WTC11 (cell line): ENCODE measurements around the gene IRF8. TPM values are rescaled to one million over a fixed set of nuclear protein-coding genes. Genes with fewer than 3 reads are reported as not detected.

Experiments
- ATAC-seq: fragments of 200-7000 bp; cut with Tn5 transposase; 2 replicates; pipeline ENCODE4 v1.10.0; 2021; ENCODE audit warnings: mild to moderate bottlenecking, moderate library complexity
- CTCF ChIA-PET: fragments of 300-600 bp; sonication (Branson Sonifier 250); formaldehyde crosslinking; loops from one replicate; lab custom pipeline; 2021; ENCODE audit warnings: antibody characterized with exemption; lab: Charles Lee
- POLR2A ChIA-PET: fragments of 350-600 bp; sonication (Branson Sonifier 250); formaldehyde crosslinking; loops from one replicate; lab custom pipeline; 2021; ENCODE audit warnings: antibody characterized with exemption; lab: Charles Lee
- DNase-seq: peaks from one replicate; pipeline ENCODE4 v3.0.0; 2021; ENCODE audit warnings: low spot score
- H3K27ac Mint-ChIP-seq: 2 replicates; pipeline ENCODE4 v1.8.0; 2021; ENCODE audit warnings: mixed read lengths
- H3K27me3 Mint-ChIP-seq: 2 replicates; pipeline ENCODE4 v1.8.0; 2021; ENCODE audit warnings: low read depth, mild to moderate bottlenecking, moderate library complexity, mixed read lengths
- H3K36me3 Mint-ChIP-seq: 2 replicates; pipeline ENCODE4 v1.8.0; 2021; ENCODE audit warnings: mixed read lengths
- H3K4me1 Mint-ChIP-seq: 2 replicates; pipeline ENCODE4 v1.8.0; 2022; ENCODE audit warnings: mixed read lengths
- H3K4me3 Mint-ChIP-seq: 2 replicates; pipeline ENCODE4 v1.8.0; 2021; ENCODE audit warnings: mild to moderate bottlenecking, moderate library complexity, mixed read lengths
- H3K9me3 Mint-ChIP-seq: 2 replicates; pipeline ENCODE4 v1.8.0; 2021; ENCODE audit warnings: mixed read lengths
- ATF3 ChIP-seq: sonication (generic); formaldehyde crosslinking; conservative IDR thresholded peaks from 2 replicates; pipeline ENCODE4 v1.8.1; 2022; ENCODE audit warnings: mild to moderate bottlenecking, missing genetic modification reagents
- ATF6 ChIP-seq: sonication (generic); formaldehyde crosslinking; IDR thresholded peaks from 2 replicates; pipeline ENCODE4 v1.8.1; 2023; ENCODE audit warnings: mild to moderate bottlenecking, missing genetic modification reagents
- E2F1 ChIP-seq: sonication (generic); formaldehyde crosslinking; IDR thresholded peaks from 2 replicates; pipeline ENCODE4 v1.8.0; 2022; ENCODE audit warnings: mild to moderate bottlenecking, missing genetic modification reagents
- FOXP1 ChIP-seq: sonication (generic); formaldehyde crosslinking; IDR thresholded peaks from 2 replicates; pipeline ENCODE4 v1.8.0; 2022; ENCODE audit warnings: missing genetic modification reagents, mild to moderate bottlenecking, moderate library complexity, borderline replicate concordance
- JAZF1 ChIP-seq: fragments of 250-450 bp; sonication (Bioruptor Pico); IDR thresholded peaks from 2 replicates; pipeline ENCODE4 v1.9.0; 2021; ENCODE audit warnings: moderate library complexity, mild to moderate bottlenecking, inconsistent platforms
- JUN ChIP-seq: sonication (generic); formaldehyde crosslinking; IDR thresholded peaks from 2 replicates; pipeline ENCODE4 v1.8.0; 2023; ENCODE audit warnings: mild to moderate bottlenecking, missing genetic modification reagents
- NFYB ChIP-seq: sonication (generic); formaldehyde crosslinking; conservative IDR thresholded peaks from 2 replicates; pipeline ENCODE4 v1.8.0; 2022; ENCODE audit warnings: low read depth, missing genetic modification reagents
- RELA ChIP-seq: sonication (generic); formaldehyde crosslinking; IDR thresholded peaks from 2 replicates; pipeline ENCODE4 v1.8.1; 2022; ENCODE audit warnings: missing genetic modification reagents, mild to moderate bottlenecking, borderline replicate concordance
- ZNF138 ChIP-seq: sonication (generic); formaldehyde crosslinking; conservative IDR thresholded peaks from 2 replicates; pipeline ENCODE4 v1.8.1; 2022; ENCODE audit warnings: mild to moderate bottlenecking, moderate library complexity, missing genetic modification reagents
- ZNF281 ChIP-seq: sonication (generic); formaldehyde crosslinking; IDR thresholded peaks from 2 replicates; pipeline ENCODE4 v1.8.0; 2023; ENCODE audit warnings: mild to moderate bottlenecking, missing genetic modification reagents
- ZNF532 ChIP-seq: fragments of 250-450 bp; sonication (Bioruptor Pico); IDR thresholded peaks from 2 replicates; pipeline ENCODE4 v1.9.0; 2021; ENCODE audit warnings: mild to moderate bottlenecking, borderline replicate concordance
- ZNF671 ChIP-seq: fragments of 250-450 bp; sonication (Bioruptor Pico); IDR thresholded peaks from 2 replicates; pipeline ENCODE4 v1.8.0; 2021; ENCODE audit warnings: mild to moderate bottlenecking
- total RNA-seq: library from RNA; stranded (reverse); gene quantifications from 3 replicates; pipeline ENCODE4 v1.2.3, GENCODE V29; 2021
- TF ChIP-seq, protein P1 (sequence below): sonication (generic); formaldehyde crosslinking; IDR thresholded peaks from 2 replicates; pipeline ENCODE4 v1.8.1; 2023; ENCODE audit warnings: mild to moderate bottlenecking, missing genetic modification reagents, moderate library complexity
- TF ChIP-seq, protein P2 (sequence below): fragments of 250-450 bp; sonication (Bioruptor Pico); IDR thresholded peaks from 2 replicates; pipeline ENCODE4 v1.9.0; 2021; ENCODE audit warnings: mild to moderate bottlenecking
- TF ChIP-seq, protein P3 (sequence below): sonication (generic); formaldehyde crosslinking; IDR thresholded peaks from 2 replicates; pipeline ENCODE4 v1.8.1; 2023; ENCODE audit warnings: mild to moderate bottlenecking, missing genetic modification reagents, moderate library complexity
- TF ChIP-seq, protein P4 (sequence below): sonication (generic); formaldehyde crosslinking; IDR thresholded peaks from 2 replicates; pipeline ENCODE4 v1.8.1; 2022; ENCODE audit warnings: missing genetic modification reagents, borderline replicate concordance

Gene IRF8
- total RNA-seq, 1 experiment from 2014 or later: 1.1 TPM

DNA sequence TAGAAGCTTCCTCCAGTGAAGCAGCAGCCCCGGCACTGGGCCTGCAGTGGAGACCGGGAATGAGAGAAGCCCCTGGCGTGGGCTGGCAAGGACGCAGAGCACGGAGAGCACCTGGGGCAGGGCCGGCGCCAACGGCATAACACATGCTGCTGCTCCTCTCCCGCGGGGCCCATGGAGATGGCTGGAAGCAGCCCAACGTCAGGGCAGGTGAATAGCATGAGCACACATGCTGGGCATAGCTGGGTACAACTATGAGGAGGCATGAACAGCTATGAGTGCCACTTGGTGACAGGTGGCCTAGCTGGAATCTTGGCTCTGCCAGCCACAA lies 46.4 kb downstream of the IRF8 start:
- H3K9me3 Mint-ChIP-seq: peaks cover under 1% of the 10 kb centered on the region; the same call in 1 of the 2 replicates
- ATAC-seq: no peak
- TF ChIP-seq, protein P1, sequence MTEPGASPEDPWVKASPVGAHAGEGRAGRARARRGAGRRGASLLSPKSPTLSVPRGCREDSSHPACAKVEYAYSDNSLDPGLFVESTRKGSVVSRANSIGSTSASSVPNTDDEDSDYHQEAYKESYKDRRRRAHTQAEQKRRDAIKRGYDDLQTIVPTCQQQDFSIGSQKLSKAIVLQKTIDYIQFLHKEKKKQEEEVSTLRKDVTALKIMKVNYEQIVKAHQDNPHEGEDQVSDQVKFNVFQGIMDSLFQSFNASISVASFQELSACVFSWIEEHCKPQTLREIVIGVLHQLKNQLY (CRISPR knock-in tag): no peak
- TF ChIP-seq ZNF138 (no peak), E2F1 (CRISPR knock-in tag) (no peak)
- TF ChIP-seq, protein P2, sequence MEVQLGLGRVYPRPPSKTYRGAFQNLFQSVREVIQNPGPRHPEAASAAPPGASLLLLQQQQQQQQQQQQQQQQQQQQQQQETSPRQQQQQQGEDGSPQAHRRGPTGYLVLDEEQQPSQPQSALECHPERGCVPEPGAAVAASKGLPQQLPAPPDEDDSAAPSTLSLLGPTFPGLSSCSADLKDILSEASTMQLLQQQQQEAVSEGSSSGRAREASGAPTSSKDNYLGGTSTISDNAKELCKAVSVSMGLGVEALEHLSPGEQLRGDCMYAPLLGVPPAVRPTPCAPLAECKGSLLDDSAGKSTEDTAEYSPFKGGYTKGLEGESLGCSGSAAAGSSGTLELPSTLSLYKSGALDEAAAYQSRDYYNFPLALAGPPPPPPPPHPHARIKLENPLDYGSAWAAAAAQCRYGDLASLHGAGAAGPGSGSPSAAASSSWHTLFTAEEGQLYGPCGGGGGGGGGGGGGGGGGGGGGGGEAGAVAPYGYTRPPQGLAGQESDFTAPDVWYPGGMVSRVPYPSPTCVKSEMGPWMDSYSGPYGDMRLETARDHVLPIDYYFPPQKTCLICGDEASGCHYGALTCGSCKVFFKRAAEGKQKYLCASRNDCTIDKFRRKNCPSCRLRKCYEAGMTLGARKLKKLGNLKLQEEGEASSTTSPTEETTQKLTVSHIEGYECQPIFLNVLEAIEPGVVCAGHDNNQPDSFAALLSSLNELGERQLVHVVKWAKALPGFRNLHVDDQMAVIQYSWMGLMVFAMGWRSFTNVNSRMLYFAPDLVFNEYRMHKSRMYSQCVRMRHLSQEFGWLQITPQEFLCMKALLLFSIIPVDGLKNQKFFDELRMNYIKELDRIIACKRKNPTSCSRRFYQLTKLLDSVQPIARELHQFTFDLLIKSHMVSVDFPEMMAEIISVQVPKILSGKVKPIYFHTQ (CRISPR knock-in tag): no peak
- H3K27me3 Mint-ChIP-seq: peaks cover 4% of the 10 kb centered on the region
- H3K4me3 Mint-ChIP-seq: no peak overlapping the region
- no peaks in the 10 kb centered on the region for H3K4me1 Mint-ChIP-seq
- no peaks in the 10 kb centered on the region for H3K36me3 Mint-ChIP-seq
- POLR2A ChIA-PET: no interaction called here
- no peak overlapping the region for H3K27ac Mint-ChIP-seq
- CTCF ChIA-PET: no interaction called here
- DNase-seq: no peak

- CTCF ChIA-PET: interaction anchor here (1.2 kb wide), 1 partner anchor 127 kb away, joined by 4 read pairs; no protein-coding TSS in a partner anchor
- H3K4me1 Mint-ChIP-seq: no peaks in the 10 kb centered on the region
- ATAC-seq: no peak
- no peak for DNase-seq
- no peak overlapping the region for H3K4me3 Mint-ChIP-seq
- POLR2A ChIA-PET: no interaction called here
- no peaks in the 10 kb centered on the region for H3K36me3 Mint-ChIP-seq
- peaks cover 4% of the 10 kb centered on the region for H3K27me3 Mint-ChIP-seq
- H3K27ac Mint-ChIP-seq: no peak overlapping the region
- no peaks in the 10 kb centered on the region for H3K9me3 Mint-ChIP-seq
- no peak for TF ChIP-seq ZNF281 (CRISPR knock-in tag)
- no peak for TF ChIP-seq JAZF1 (CRISPR knock-in tag)
- TF ChIP-seq NFYB: no peak
- TF ChIP-seq RELA (CRISPR knock-in tag): no peak
- no peak for TF ChIP-seq JUN (CRISPR knock-in tag)
- no peak for TF ChIP-seq ATF6 (CRISPR knock-in tag)
- TF ChIP-seq, protein P3, sequence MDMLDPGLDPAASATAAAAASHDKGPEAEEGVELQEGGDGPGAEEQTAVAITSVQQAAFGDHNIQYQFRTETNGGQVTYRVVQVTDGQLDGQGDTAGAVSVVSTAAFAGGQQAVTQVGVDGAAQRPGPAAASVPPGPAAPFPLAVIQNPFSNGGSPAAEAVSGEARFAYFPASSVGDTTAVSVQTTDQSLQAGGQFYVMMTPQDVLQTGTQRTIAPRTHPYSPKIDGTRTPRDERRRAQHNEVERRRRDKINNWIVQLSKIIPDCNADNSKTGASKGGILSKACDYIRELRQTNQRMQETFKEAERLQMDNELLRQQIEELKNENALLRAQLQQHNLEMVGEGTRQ (CRISPR knock-in tag): no peak
- no peak for TF ChIP-seq FOXP1 (CRISPR knock-in tag)
- TF ChIP-seq ATF3 (CRISPR knock-in tag): no peak
- TF ChIP-seq, protein P4, sequence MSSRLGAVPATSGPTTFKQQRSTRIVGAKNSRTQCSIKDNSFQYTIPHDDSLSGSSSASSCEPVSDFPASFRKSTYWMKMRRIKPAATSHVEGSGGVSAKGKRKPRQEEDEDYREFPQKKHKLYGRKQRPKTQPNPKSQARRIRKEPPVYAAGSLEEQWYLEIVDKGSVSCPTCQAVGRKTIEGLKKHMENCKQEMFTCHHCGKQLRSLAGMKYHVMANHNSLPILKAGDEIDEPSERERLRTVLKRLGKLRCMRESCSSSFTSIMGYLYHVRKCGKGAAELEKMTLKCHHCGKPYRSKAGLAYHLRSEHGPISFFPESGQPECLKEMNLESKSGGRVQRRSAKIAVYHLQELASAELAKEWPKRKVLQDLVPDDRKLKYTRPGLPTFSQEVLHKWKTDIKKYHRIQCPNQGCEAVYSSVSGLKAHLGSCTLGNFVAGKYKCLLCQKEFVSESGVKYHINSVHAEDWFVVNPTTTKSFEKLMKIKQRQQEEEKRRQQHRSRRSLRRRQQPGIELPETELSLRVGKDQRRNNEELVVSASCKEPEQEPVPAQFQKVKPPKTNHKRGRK: no peak
- no peak for TF ChIP-seq ZNF671 (CRISPR knock-in tag)
- no peak for TF ChIP-seq ZNF532 (CRISPR knock-in tag)
Observed at GRCh38 chr16:85946541-85947124, 47.7 kb downstream of the IRF8 start.
